Ectodermal cell (in vitro differentiated cells): ENCODE results near the gene TTN.

Experiments
- H3K27ac ChIP-seq: 2 replicates; pipeline ENCODE4 v1.7.0; 2013; ENCODE audit warnings: mild to moderate bottlenecking, low read depth, low read length; ENCODE audit not compliant: insufficient read depth, poor library complexity, severe bottlenecking
- H3K27me3 ChIP-seq: 2 replicates; pipeline ENCODE4 v1.7.0; 2013; ENCODE audit warnings: mild to moderate bottlenecking, low read length; ENCODE audit not compliant: insufficient read depth, control insufficient read depth, poor library complexity, severe bottlenecking
- H3K36me3 ChIP-seq: one replicate; pipeline ENCODE4 v1.7.0; 2013; ENCODE audit warnings: low read length; ENCODE audit not compliant: control insufficient read depth, insufficient read depth
- H3K4me1 ChIP-seq: one replicate; pipeline ENCODE4 v1.7.0; 2013; ENCODE audit warnings: low read length; ENCODE audit not compliant: control insufficient read depth, insufficient read depth
- H3K4me3 ChIP-seq: 2 replicates; pipeline ENCODE4 v1.7.0; 2013; ENCODE audit warnings: low read depth, low read length, control low read depth; ENCODE audit not compliant: insufficient read depth
- H3K9me3 ChIP-seq: 2 replicates; pipeline ENCODE4 v1.7.0; 2013; ENCODE audit warnings: mild to moderate bottlenecking, low read length, moderate library complexity; ENCODE audit not compliant: control insufficient read depth
- WGBS, 2 experiments: methylation state at CpG; one replicate each; pipeline ENCODE4 v1.1.7; 2013; ENCODE audit warnings: missing lambda C conversion rate in 2 of 2; 5-methylcytosine and 5-hydroxymethylcytosine counted together

Gene TTN

GRCh38 chr2:178517496-178517895 lies 289.7 kb downstream of the TTN start:
- WGBS, 2 experiments = 83 to 93% methylated on average over 1 of the region's 1 CpG
- Histone ChIP-seq H3K36me3 (no peaks in the 10 kb centered on the region), H3K27me3 (no peaks in the 10 kb centered on the region), H3K27ac (no peak overlapping the region), H3K9me3 (no peaks in the 10 kb centered on the region), H3K4me1 (no peaks in the 10 kb centered on the region), H3K4me3 (no peak overlapping the region)

- Histone ChIP-seq H3K4me1 (no peaks in the 10 kb centered on the region), H3K36me3 (no peaks in the 10 kb centered on the region), H3K27me3 (no peaks in the 10 kb centered on the region), H3K9me3 (no peaks in the 10 kb centered on the region), H3K27ac (no peak overlapping the region), H3K4me3 (no peak overlapping the region)
- 95 to 100% methylated on average over 2 of the region's 2 CpGs for WGBS, 2 experiments
Observed at GRCh38 chr2:178514664-178515063, 292.6 kb downstream of the TTN start.

GRCh38 chr2:178513876-178514275 lies 293.3 kb downstream of the TTN start:
- H3K27me3 ChIP-seq = no peaks in the 10 kb centered on the region
- no peaks in the 10 kb centered on the region for H3K36me3 ChIP-seq
- no peaks in the 10 kb centered on the region for H3K4me1 ChIP-seq
- no peak overlapping the region for H3K4me3 ChIP-seq
- 95 to 96% methylated on average over 4 of the region's 4 CpGs for WGBS, 2 experiments
- no peaks in the 10 kb centered on the region for H3K9me3 ChIP-seq
- H3K27ac ChIP-seq = no peak overlapping the region

GRCh38 chr2:178512484-178512883 lies 294.7 kb downstream of the TTN start:
- WGBS, 2 experiments = 82 to 96% methylated on average over 2 of the region's 2 CpGs
- no peak overlapping the region for H3K4me3 ChIP-seq
- no peaks in the 10 kb centered on the region for H3K36me3 ChIP-seq
- H3K27me3 ChIP-seq = no peaks in the 10 kb centered on the region
- H3K9me3 ChIP-seq = no peaks in the 10 kb centered on the region
- no peak overlapping the region for H3K27ac ChIP-seq
- H3K4me1 ChIP-seq = no peaks in the 10 kb centered on the region

GRCh38 chr2:178510384-178510783 lies 296.8 kb downstream of the TTN start:
- WGBS, 2 experiments = 92 to 98% methylated on average over 5 to 6 of the region's 6 CpGs

GRCh38 chr2:178508646-178509045 lies 298.6 kb downstream of the TTN start:
- WGBS, 2 experiments = 94% methylated on average over 2 of the region's 2 CpGs; no CpG with 5 or more reads in 1 of the 2 experiments
- no peak overlapping the region for H3K27ac ChIP-seq
- no peaks in the 10 kb centered on the region for H3K4me1 ChIP-seq
- H3K36me3 ChIP-seq = peaks cover 1% of the 10 kb centered on the region
- no peaks in the 10 kb centered on the region for H3K9me3 ChIP-seq
- no peak overlapping the region for H3K4me3 ChIP-seq
- H3K27me3 ChIP-seq = no peaks in the 10 kb centered on the region

More at GRCh38 chr2:178510384-178510783, 296.8 kb downstream of the TTN start:
- Histone ChIP-seq H3K4me1 (no peaks in the 10 kb centered on the region), H3K36me3 (no peaks in the 10 kb centered on the region), H3K27ac (no peak overlapping the region), H3K4me3 (no peak overlapping the region), H3K27me3 (no peaks in the 10 kb centered on the region), H3K9me3 (no peaks in the 10 kb centered on the region)

GRCh38 chr2:178506949-178507348 lies 300.3 kb downstream of the TTN start:
- Histone ChIP-seq H3K4me3 (no peak overlapping the region), H3K36me3 (peaks cover 8% of the 10 kb centered on the region)
- 80 to 100% methylated on average over 1 of the region's 1 CpG for WGBS, 2 experiments

GRCh38 chr2:178506524-178506923 lies 300.7 kb downstream of the TTN start:
- 75 to 78% methylated on average over 1 to 2 of the region's 2 CpGs for WGBS, 2 experiments
- Histone ChIP-seq H3K36me3 (peaks cover 12% of the 10 kb centered on the region), H3K4me1 (no peaks in the 10 kb centered on the region), H3K27me3 (no peaks in the 10 kb centered on the region), H3K9me3 (no peaks in the 10 kb centered on the region), H3K27ac (no peak overlapping the region), H3K4me3 (no peak overlapping the region)

More at GRCh38 chr2:178506949-178507348, 300.3 kb downstream of the TTN start:
- Histone ChIP-seq H3K27ac (no peak overlapping the region), H3K4me1 (no peaks in the 10 kb centered on the region), H3K9me3 (no peaks in the 10 kb centered on the region), H3K27me3 (no peaks in the 10 kb centered on the region)

- peaks cover 12% of the 10 kb centered on the region for H3K36me3 ChIP-seq
- H3K4me1 ChIP-seq = no peaks in the 10 kb centered on the region
- H3K27me3 ChIP-seq = no peaks in the 10 kb centered on the region
- no peaks in the 10 kb centered on the region for H3K9me3 ChIP-seq
- no peak overlapping the region for H3K4me3 ChIP-seq
- WGBS, 2 experiments = 89 to 95% methylated on average over 1 of the region's 1 CpG
- H3K27ac ChIP-seq = no peak overlapping the region
Observed at GRCh38 chr2:178506101-178506500, 301.1 kb downstream of the TTN start.

GRCh38 chr2:178502751-178503150 lies 304.5 kb downstream of the TTN start:
- no peaks in the 10 kb centered on the region for H3K9me3 ChIP-seq
- WGBS, 2 experiments = 73 to 74% methylated on average over 4 of the region's 4 CpGs
- H3K4me3 ChIP-seq = no peak overlapping the region
- no peaks in the 10 kb centered on the region for H3K27me3 ChIP-seq
- H3K4me1 ChIP-seq = no peaks in the 10 kb centered on the region
- H3K36me3 ChIP-seq = peaks cover 17% of the 10 kb centered on the region
- H3K27ac ChIP-seq = no peak overlapping the region

GRCh38 chr2:178499640-178500039 lies 307.6 kb downstream of the TTN start:
- peaks cover 17% of the 10 kb centered on the region for H3K36me3 ChIP-seq

More at GRCh38 chr2:178499640-178500039, 307.6 kb downstream of the TTN start:
- H3K27me3 ChIP-seq = no peaks in the 10 kb centered on the region
- no peaks in the 10 kb centered on the region for H3K9me3 ChIP-seq
- no peak overlapping the region for H3K4me3 ChIP-seq
- WGBS, 2 experiments = 98% methylated on average over 3 of the region's 3 CpGs
- no peak overlapping the region for H3K27ac ChIP-seq
- H3K4me1 ChIP-seq = no peaks in the 10 kb centered on the region
